Heart left ventricle (tissue), 16 donors: ENCODE measurements around the gene ADAMTSL2. TPM values are rescaled to one million over a fixed set of nuclear protein-coding genes. Genes with fewer than 3 reads are reported as not detected.

Experiments
- ATAC-seq, 4 donors: fragments of 200-7000 bp; cut with Tn5 transposase; one replicate each; pipeline ENCODE4 v1.9.1; 2020 to 2022; ENCODE audit warnings: moderate library complexity in 4 of 4, mild to moderate bottlenecking in 3 of 4, moderate number of reproducible peaks in 1 of 4
- DNase-seq, 5 donors: peaks; one replicate each; pipeline ENCODE4 v3.0.0-alpha.2; 2020
- H3K27ac ChIP-seq, 12 donors: fragments of 200-600 bp; sonication (generic) in 4 of 12; one replicate each; pipeline versions ENCODE4 v1.5.0 to v1.8.0; 2016 to 2022; ENCODE audit warnings: mild to moderate bottlenecking in 2 of 12
- H3K27me3 ChIP-seq, 9 donors: fragments of 200-600 bp; sonication (generic) in 2 of 9; one replicate each; pipeline versions ENCODE4 v1.5.1 to v1.8.0; 2016 to 2022; ENCODE audit warnings: mild to moderate bottlenecking in 3 of 9
- H3K36me3 ChIP-seq, 9 donors: fragments of 200-600 bp; sonication (generic) in 2 of 9; one replicate each; pipeline versions ENCODE4 v1.5.0 to v1.8.0; 2018 to 2022; ENCODE audit warnings: mild to moderate bottlenecking in 2 of 9
- H3K4me1 ChIP-seq, 12 donors: fragments of 200-600 bp; sonication (generic) in 4 of 12; one replicate each; pipeline versions ENCODE4 v1.5.0 to v1.8.0; 2016 to 2022; ENCODE audit warnings: mild to moderate bottlenecking in 3 of 12
- H3K4me3 ChIP-seq, 12 donors: fragments of 200-600 bp; sonication (generic) in 4 of 12; one replicate each; pipeline versions ENCODE4 v1.5.0 to v1.8.0; 2017 to 2022; ENCODE audit warnings: mild to moderate bottlenecking in 9 of 12, moderate library complexity in 4 of 12
- H3K9me3 ChIP-seq, 12 donors: fragments of 200-600 bp; sonication (generic) in 4 of 12; one replicate each; pipeline versions ENCODE4 v1.5.0 to v1.8.0; 2016 to 2022; ENCODE audit warnings: mild to moderate bottlenecking in 1 of 12
- POLR2A ChIP-seq, 2 donors: fragments of 450-650 bp; IDR thresholded peaks; one replicate each; pipeline ENCODE4 v1.6.1; 2017; ENCODE audit warnings: antibody characterized with exemption in 2 of 2, mild to moderate bottlenecking in 2 of 2, moderate library complexity in 2 of 2
- WGBS, 4 donors: extraction: QIAGEN DNeasy Blood & Tissue Kit in 2 of 4; methylation state at CpG; one replicate each; pipeline versions ENCODE4 v1.1.5 to v1.1.7; 2013 to 2018; 5-methylcytosine and 5-hydroxymethylcytosine counted together
- intact Hi-C, 10 donors: fragments of 100-400 bp; cut with DNase I; formaldehyde crosslinking; loops; one replicate each; pipeline versions ENCODE4 v1.11.1 to v1.14.2; 2022
- polyA plus RNA-seq, 2 donors: library from polyadenylated mRNA; stranded (reverse); fragments of 200-250 nt; gene quantifications; one replicate each; pipeline ENCODE4 v1.2.3, GENCODE V29; 2013
- total RNA-seq, 9 donors: library from RNA; depleted of rRNA in 2 of 9; stranded (reverse); fragments of >200 nt in 2 of 9; fragmentation: NEBNext Ultra II Directional in 3 of 9; extraction: Animal tissue kit (Norgen Biotek cat#: 25700) in 3 of 9; gene quantifications; one replicate each; pipeline versions ENCODE4 v1.1.0 to v1.2.4, GENCODE V29; 2016 to 2023
- TF ChIP-seq, protein P1 (sequence below), 12 donors: fragments of 200-600 bp; sonication (generic) in 4 of 12; IDR thresholded peaks; one replicate each; pipeline versions ENCODE4 v1.5.0 to v1.8.0; 2018 to 2022; ENCODE audit warnings: antibody characterized with exemption in 12 of 12, mild to moderate bottlenecking in 5 of 12
- donor health status: ischemic (EF 13 %, LVEDD 7.1; RV severe dilation, severe dysfunction).
- donor health status: healthy with polysubstance abuse.
- donor health status: DM: no; HTN: yes; CAD: no.
- donor health status: DM: no; HTN: no; CAD: no.
- donor health status: ischemic (EF 25% LVEDD 6.9; RV normal size, moderate dysfunction).
- donor health status: ischemic (EF 25% LVEDD 5.7; RV mildly dilated, moderate dysfunction).
- donor health status: healthy.
- donor health status: DM: yes; HTN: yes; CAD: no.
- donor health status: ischemic (EF 35%, LVEDD 5.7; RV mildly dilated, moderate dysfunction).
- donor health status: nonischemic (EF 11% LVEDD 7.7; RV severe dilation, severe dysfunction).
- donor health status: DM: yes; HTN: yes; CAD: no.
- donor health status: PGD.
- donor health status: ischemic (EF 29% LVEDD 5.4; RV normal size, mild dysfunction).
- donor health status: nonischemic (EF 23%, LVEDD 6.1; RV moderate dilation, normal function).

ADAMTSL2 gene
- total and polyA plus RNA-seq, 11 donors, result 2.3 to 5.1 (median 3.7) TPM

DNA sequence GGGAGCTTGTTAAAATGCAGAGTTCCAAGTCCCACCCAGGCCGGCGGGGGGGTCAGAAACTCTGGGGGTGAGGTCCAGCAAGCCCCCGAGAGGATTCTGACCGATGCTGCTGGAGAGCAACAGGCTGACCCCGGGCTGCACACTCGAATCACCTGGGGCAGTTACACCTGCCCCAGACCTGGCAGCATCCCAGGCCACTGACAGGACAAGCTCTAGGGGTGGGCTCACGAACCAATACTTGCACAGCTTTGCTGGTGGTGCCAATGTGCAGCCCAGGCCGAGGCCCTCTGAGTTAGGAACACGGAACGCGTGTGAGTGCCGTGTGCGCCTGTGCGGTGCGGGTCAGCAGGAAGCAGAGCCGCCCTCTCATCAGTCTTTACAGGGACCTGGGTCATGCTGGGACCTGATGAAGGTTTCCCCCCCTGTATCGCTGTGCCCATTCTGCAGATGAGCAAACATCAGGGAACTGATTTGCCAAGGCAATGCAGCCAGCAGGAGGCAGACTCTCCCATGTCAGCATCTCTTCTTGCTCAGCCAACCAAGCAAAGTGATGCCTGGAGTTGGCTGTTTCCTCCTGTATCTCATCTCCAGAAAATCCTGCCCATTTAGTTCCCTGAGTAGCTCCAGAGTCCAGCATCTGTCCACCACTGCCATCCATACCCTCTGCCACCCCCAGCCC lies 58.4 kb downstream of the ADAMTSL2 start:
- ATAC-seq (no peak), DNase-seq (peak in 2 of 5 donors; percentile 18 to 47)
- H3K4me1 ChIP-seq, result no peaks in the 10 kb centered on the region
- H3K27me3 ChIP-seq, result peaks cover 0 to 6% (median 0%) of the 10 kb centered on the region in 9 donors
- H3K4me3 ChIP-seq, result no peak overlapping the region
- intact Hi-C loops, result loop anchor here in 1 of 10 donors (5.0 kb wide), 1 partner anchor 134 kb away; no protein-coding TSS in a partner anchor
- peaks cover 0 to 16% (median 15%) of the 10 kb centered on the region in 12 donors for H3K9me3 ChIP-seq
- TF ChIP-seq, protein P1, sequence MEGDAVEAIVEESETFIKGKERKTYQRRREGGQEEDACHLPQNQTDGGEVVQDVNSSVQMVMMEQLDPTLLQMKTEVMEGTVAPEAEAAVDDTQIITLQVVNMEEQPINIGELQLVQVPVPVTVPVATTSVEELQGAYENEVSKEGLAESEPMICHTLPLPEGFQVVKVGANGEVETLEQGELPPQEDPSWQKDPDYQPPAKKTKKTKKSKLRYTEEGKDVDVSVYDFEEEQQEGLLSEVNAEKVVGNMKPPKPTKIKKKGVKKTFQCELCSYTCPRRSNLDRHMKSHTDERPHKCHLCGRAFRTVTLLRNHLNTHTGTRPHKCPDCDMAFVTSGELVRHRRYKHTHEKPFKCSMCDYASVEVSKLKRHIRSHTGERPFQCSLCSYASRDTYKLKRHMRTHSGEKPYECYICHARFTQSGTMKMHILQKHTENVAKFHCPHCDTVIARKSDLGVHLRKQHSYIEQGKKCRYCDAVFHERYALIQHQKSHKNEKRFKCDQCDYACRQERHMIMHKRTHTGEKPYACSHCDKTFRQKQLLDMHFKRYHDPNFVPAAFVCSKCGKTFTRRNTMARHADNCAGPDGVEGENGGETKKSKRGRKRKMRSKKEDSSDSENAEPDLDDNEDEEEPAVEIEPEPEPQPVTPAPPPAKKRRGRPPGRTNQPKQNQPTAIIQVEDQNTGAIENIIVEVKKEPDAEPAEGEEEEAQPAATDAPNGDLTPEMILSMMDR (IDR thresholded peaks at IDR 0.05), result no peak
- no peak for TF ChIP-seq POLR2A (IDR thresholded peaks at IDR 0.05)
- H3K27ac ChIP-seq, result no peak overlapping the region
- no peaks in the 10 kb centered on the region for H3K36me3 ChIP-seq
- WGBS, 4 donors, result 78 to 87% (median 82%) methylated on average over 17 of the region's 17 CpGs

DNA sequence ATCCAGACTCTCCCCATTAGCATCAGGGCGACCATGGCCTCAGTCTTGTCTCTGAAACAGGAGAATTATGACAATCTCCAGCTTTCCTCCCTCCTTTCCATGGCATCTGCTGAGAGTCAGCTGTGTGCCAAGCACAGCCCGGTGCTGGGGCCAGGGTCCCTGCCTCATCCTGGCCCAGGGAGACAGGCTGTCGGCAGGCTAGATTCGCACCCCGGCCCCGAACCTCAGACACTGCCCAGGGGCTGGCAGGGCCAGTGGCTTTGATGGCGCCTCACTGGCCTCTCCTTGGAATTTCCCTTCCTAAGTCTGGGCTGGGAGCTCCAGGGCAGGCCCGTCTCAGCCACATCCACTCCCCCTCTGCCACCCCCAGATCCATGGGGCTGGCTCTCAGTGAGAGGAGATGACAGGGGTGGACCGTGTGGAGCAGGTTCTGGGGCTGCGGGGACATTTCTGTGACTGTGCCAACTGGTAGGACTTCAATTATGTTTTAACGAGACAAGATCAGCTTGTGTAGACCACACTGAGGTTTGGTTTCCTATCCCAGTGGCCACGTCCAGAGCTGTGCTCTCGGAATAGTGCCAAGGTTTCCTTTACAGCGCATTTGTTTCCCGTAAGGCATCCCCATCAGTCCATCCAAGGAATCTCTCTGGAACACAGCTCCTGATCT lies 59.2 kb downstream of the ADAMTSL2 start:
- no peak for ATAC-seq
- no peak overlapping the region for H3K27ac ChIP-seq
- H3K9me3 ChIP-seq, result peaks cover 0 to 24% (median 19%) of the 10 kb centered on the region in 12 donors
- no peaks in the 10 kb centered on the region for H3K4me1 ChIP-seq
- no peak overlapping the region for H3K4me3 ChIP-seq
- DNase-seq, result peak in 1 of 5 donors; percentile 31
- H3K36me3 ChIP-seq, result no peaks in the 10 kb centered on the region
- intact Hi-C loops, result loop anchor here in 1 of 10 donors (5.0 kb wide), 1 partner anchor 134 kb away; no protein-coding TSS in a partner anchor
- TF ChIP-seq POLR2A (IDR thresholded peaks at IDR 0.05), result no peak
- TF ChIP-seq, protein P1 (IDR thresholded peaks at IDR 0.05), result no peak
- H3K27me3 ChIP-seq, result peaks cover 0 to 6% (median 0%) of the 10 kb centered on the region in 9 donors
- 78 to 81% (median 79%) methylated on average over 15 of the region's 15 CpGs for WGBS, 4 donors

DNA sequence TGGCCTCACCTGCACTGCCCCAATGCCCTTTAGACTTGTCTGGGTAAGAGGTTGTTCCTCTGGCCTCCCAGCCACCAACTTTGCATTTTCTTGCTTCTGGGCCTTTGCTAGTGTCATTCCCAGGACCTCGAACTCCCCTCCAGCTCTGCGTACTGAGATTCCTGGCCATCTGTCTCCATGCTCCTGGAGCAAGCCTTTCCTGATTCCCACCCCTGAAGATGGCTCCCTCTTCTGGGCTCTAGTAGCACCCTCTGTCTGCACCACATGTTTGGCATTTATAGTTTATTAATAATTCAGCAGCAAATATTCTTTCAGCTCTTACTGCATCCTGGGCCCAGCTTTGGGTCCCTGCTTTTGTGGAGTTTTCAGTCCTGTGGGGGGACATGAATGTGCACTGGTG lies 59.8 kb downstream of the ADAMTSL2 start:
- Histone ChIP-seq H3K4me1 (no peaks in the 10 kb centered on the region), H3K4me3 (no peak overlapping the region), H3K27ac (no peak overlapping the region), H3K36me3 (no peaks in the 10 kb centered on the region), H3K27me3 (peaks cover 0 to 6% (median 0%) of the 10 kb centered on the region in 9 donors), H3K9me3 (peaks cover 0 to 25% (median 19%) of the 10 kb centered on the region in 12 donors)
- no peak for ATAC-seq
- intact Hi-C loops, result loop anchor here in 1 of 10 donors (5.0 kb wide), 1 partner anchor 133 kb away; no protein-coding TSS in a partner anchor
- WGBS, 4 donors, result 86 to 99% (median 92%) methylated on average over 2 of the region's 2 CpGs
- TF ChIP-seq POLR2A (IDR thresholded peaks at IDR 0.05), result no peak
- TF ChIP-seq, protein P1 (IDR thresholded peaks at IDR 0.05), result no peak
- DNase-seq, result no peak

DNA sequence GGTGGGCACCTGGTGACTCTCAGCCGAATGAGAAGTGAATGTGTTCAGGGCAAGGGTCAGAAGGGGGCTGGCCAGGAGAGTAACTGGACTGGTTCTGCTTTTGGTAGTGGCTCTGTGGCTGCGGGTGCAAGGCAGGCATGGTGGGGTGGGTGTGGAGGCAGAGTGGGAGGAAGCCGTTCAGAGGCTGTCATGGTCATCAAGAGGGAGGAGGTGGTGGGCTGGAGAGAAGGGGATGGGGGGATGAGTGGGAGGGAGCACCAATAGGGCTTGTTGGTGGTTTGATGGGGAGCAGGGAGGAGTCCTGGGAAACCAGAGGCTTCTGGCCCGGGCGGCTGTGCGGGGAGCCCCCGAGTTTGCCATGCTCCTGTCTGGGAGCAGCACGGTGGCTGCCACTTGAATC lies 61.4 kb downstream of the ADAMTSL2 start:
- H3K9me3 ChIP-seq, result peaks cover 0 to 25% (median 19%) of the 10 kb centered on the region in 12 donors
- no peak overlapping the region for H3K4me3 ChIP-seq
- DNase-seq (no peak), ATAC-seq (no peak)
- H3K4me1 ChIP-seq, result no peaks in the 10 kb centered on the region
- H3K27ac ChIP-seq, result no peak overlapping the region
- H3K27me3 ChIP-seq, result peaks cover 0 to 6% (median 0%) of the 10 kb centered on the region in 9 donors
- intact Hi-C loops, result no loop called here
- H3K36me3 ChIP-seq, result no peaks in the 10 kb centered on the region
- 79 to 94% (median 85%) methylated on average over 6 to 8 of the region's 8 CpGs for WGBS, 4 donors
- TF ChIP-seq, protein P1 (IDR thresholded peaks at IDR 0.05), result no peak
- no peak for TF ChIP-seq POLR2A (IDR thresholded peaks at IDR 0.05)
